Measurements from ENCODE around the gene HOXB8.

GRCh38 chr17:48589831-48590606 lies 25.1 kb downstream of the HOXB8 start, which contains the start of gene HOXB3:
- no peak for TF ChIP-seq FOXA1 (IDR thresholded peaks at IDR 0.05)
- no peak for TF ChIP-seq TARDBP (IDR thresholded peaks at IDR 0.05)
- no peak for TF ChIP-seq ARNT (IDR thresholded peaks at IDR 0.05)
- no peak for TF ChIP-seq L3MBTL2 (conservative IDR thresholded peaks at IDR 0.05)
- TF ChIP-seq SP1 (IDR thresholded peaks at IDR 0.05): no peak
- no peak for TF ChIP-seq NFRKB (IDR thresholded peaks at IDR 0.05)
- no peak for TF ChIP-seq BHLHE40 (IDR thresholded peaks at IDR 0.05; ENCODE audit: borderline replicate concordance)
- TF ChIP-seq FOXM1 (IDR thresholded peaks at IDR 0.05; ENCODE audit: borderline replicate concordance): no peak
- TF ChIP-seq FOXK2 (IDR thresholded peaks at IDR 0.05): no peak
- no peak for TF ChIP-seq ZNF384 (IDR thresholded peaks at IDR 0.05)
- no peak; the same call in 1 of the 2 replicates for TF ChIP-seq LEF1 (IDR thresholded peaks at IDR 0.05; ENCODE audit: borderline replicate concordance)
- no peak for TF ChIP-seq SUZ12 (IDR thresholded peaks at IDR 0.05)
- TF ChIP-seq ELF4 (IDR thresholded peaks at IDR 0.05): no peak
